ENCODE results near the gene COL26A1. TPM values are rescaled to one million over a fixed set of nuclear protein-coding genes. Genes with fewer than 3 reads are reported as not detected.

COL26A1 gene
- total RNA-seq, 2 donors from 2014 or later, result not detected

GRCh38 chr7:101529560-101529959 is 166.9 kb downstream of the COL26A1 start:
- H3K9me3 ChIP-seq, result peaks cover 0 to 4% of the 10 kb centered on the region in 2 donors

GRCh38 chr7:101531726-101532357 is 169.2 kb downstream of the COL26A1 start:
- no peak overlapping the region for H3K27ac ChIP-seq
- TF ChIP-seq CTCF (IDR thresholded peaks at IDR 0.05), result no peak

More at GRCh38 chr7:101529560-101529959, 166.9 kb downstream of the COL26A1 start:
- Histone ChIP-seq H3K36me3 (no peaks in the 10 kb centered on the region), H3K27ac (no peak overlapping the region), H3K27me3 (no peaks in the 10 kb centered on the region), H3K4me1 (no peaks in the 10 kb centered on the region), H3K4me3 (no peak overlapping the region)
- DNase-seq (ENCODE audit: low spot score), result no peak
- no peak for TF ChIP-seq CTCF (IDR thresholded peaks at IDR 0.05)

GRCh38 chr7:101532400-101533102 is 169.9 kb downstream of the COL26A1 start:
- Histone ChIP-seq H3K27me3 (no peaks in the 10 kb centered on the region), H3K27ac (no peak overlapping the region), H3K36me3 (no peaks in the 10 kb centered on the region), H3K9me3 (no peaks in the 10 kb centered on the region), H3K4me3 (no peak overlapping the region), H3K4me1 (peaks cover 0 to 13% of the 10 kb centered on the region in 2 donors)
- no peak for TF ChIP-seq CTCF (IDR thresholded peaks at IDR 0.05)
- no peak for DNase-seq (ENCODE audit: low spot score)

More at GRCh38 chr7:101531726-101532357, 169.2 kb downstream of the COL26A1 start:
- Histone ChIP-seq H3K27me3 (no peaks in the 10 kb centered on the region), H3K36me3 (no peaks in the 10 kb centered on the region), H3K9me3 (no peaks in the 10 kb centered on the region), H3K4me1 (peaks cover 0 to 13% of the 10 kb centered on the region in 2 donors), H3K4me3 (no peak overlapping the region)
- DNase-seq (ENCODE audit: low spot score), result no peak

GRCh38 chr7:101533103-101533465 is 170.4 kb downstream of the COL26A1 start:
- no peaks in the 10 kb centered on the region for H3K36me3 ChIP-seq
- no peaks in the 10 kb centered on the region for H3K9me3 ChIP-seq
- no peak overlapping the region for H3K4me3 ChIP-seq
- no peak for DNase-seq (ENCODE audit: low spot score)
- peaks cover 0 to 13% of the 10 kb centered on the region in 2 donors for H3K4me1 ChIP-seq
- TF ChIP-seq CTCF (IDR thresholded peaks at IDR 0.05), result no peak
- H3K27me3 ChIP-seq, result no peaks in the 10 kb centered on the region
- H3K27ac ChIP-seq, result no peak overlapping the region

GRCh38 chr7:101534015-101534803 is 171.5 kb downstream of the COL26A1 start:
- DNase-seq (ENCODE audit: low spot score), result no peak
- no peak for TF ChIP-seq CTCF (IDR thresholded peaks at IDR 0.05)
- H3K27me3 ChIP-seq, result no peaks in the 10 kb centered on the region
- H3K36me3 ChIP-seq, result no peaks in the 10 kb centered on the region
- H3K27ac ChIP-seq, result no peak overlapping the region
- H3K4me3 ChIP-seq, result no peak overlapping the region
- H3K4me1 ChIP-seq, result peaks cover 0 to 13% of the 10 kb centered on the region in 2 donors
- no peaks in the 10 kb centered on the region for H3K9me3 ChIP-seq

Measured in right atrium auricular region (tissue), 2 donors.